ENCODE data around the gene B3GALT6. TPM values are rescaled to one million over a fixed set of nuclear protein-coding genes. Genes with fewer than 3 reads are reported as not detected.

B3GALT6 gene
- total RNA-seq, 1 experiment from 2014 or later, result 74.0 TPM

- H4K20me1 ChIP-seq (ENCODE audit: low read length), result no peaks in the 10 kb centered on the region
- peaks cover 12% of the 10 kb centered on the region for H3K79me2 ChIP-seq (ENCODE audit: low read length)
- H3K4me2 ChIP-seq (ENCODE audit: low read length), result peak overlapping the region; percentile 94
- peak; percentile 57 for ATAC-seq
- peak overlapping the region; percentile 45; the same call in 1 of the 2 replicates for H3K9ac ChIP-seq (ENCODE audit: low read length)
- H2AFZ ChIP-seq (ENCODE audit: low read length), result peak overlapping the region; percentile 86
- peaks cover 11% of the 10 kb centered on the region; the same call in 1 of the 2 replicates for H3K4me1 ChIP-seq (ENCODE audit: insufficient read depth, low read length)
- BruUV-seq (replicated peaks), result no TSS peak
- no peak overlapping the region for H3K27ac ChIP-seq (ENCODE audit: low read length)
- H3K4me3 ChIP-seq (ENCODE audit: low read length), result peak overlapping the region; percentile 71
- peak; percentile 48 for DNase-seq
- H3K27me3 ChIP-seq (ENCODE audit: low read length), result no peaks in the 10 kb centered on the region
- no peaks in the 10 kb centered on the region for H3K36me3 ChIP-seq (ENCODE audit: low read depth, low read length)
- H3K9me2 ChIP-seq (replicated peaks; ENCODE audit: low read length), result no peaks in the 10 kb centered on the region
- ChIA-PET CTCF (no interaction called here), POLR2A (ENCODE audit: unreplicated experiment) (interaction anchor here (0.6 kb wide), 1 partner anchor 14 kb away, joined by 3 read pairs; no protein-coding TSS in a partner anchor)
- intact Hi-C loops (cut with micrococcal nuclease), result no loop called here
- no peaks in the 10 kb centered on the region for H3K9me3 ChIP-seq (ENCODE audit: low read length)
- H3F3A ChIP-seq (ENCODE audit: low read length, unreplicated experiment), result no peaks in the 10 kb centered on the region
- no peak for TF ChIP-seq EZH2 (IDR thresholded peaks at IDR 0.05; ENCODE audit: low read length, unreplicated experiment)
- TF ChIP-seq EZH2phosphoT487 (IDR thresholded peaks at IDR 0.05; ENCODE audit: borderline replicate concordance, low read length), result no peak
- TF ChIP-seq, protein P1, sequence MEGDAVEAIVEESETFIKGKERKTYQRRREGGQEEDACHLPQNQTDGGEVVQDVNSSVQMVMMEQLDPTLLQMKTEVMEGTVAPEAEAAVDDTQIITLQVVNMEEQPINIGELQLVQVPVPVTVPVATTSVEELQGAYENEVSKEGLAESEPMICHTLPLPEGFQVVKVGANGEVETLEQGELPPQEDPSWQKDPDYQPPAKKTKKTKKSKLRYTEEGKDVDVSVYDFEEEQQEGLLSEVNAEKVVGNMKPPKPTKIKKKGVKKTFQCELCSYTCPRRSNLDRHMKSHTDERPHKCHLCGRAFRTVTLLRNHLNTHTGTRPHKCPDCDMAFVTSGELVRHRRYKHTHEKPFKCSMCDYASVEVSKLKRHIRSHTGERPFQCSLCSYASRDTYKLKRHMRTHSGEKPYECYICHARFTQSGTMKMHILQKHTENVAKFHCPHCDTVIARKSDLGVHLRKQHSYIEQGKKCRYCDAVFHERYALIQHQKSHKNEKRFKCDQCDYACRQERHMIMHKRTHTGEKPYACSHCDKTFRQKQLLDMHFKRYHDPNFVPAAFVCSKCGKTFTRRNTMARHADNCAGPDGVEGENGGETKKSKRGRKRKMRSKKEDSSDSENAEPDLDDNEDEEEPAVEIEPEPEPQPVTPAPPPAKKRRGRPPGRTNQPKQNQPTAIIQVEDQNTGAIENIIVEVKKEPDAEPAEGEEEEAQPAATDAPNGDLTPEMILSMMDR (conservative IDR thresholded peaks at IDR 0.05; ENCODE audit: low read depth, low read length), result no peak
These were observed 30.9 kb upstream of the B3GALT6 start for GRCh38 chr1:1200876-1201810.

GRCh38 chr1:1202831-1203560, 29.0 kb upstream of the B3GALT6 start:
- no peaks in the 10 kb centered on the region for H3F3A ChIP-seq (ENCODE audit: low read length, unreplicated experiment)

More at GRCh38 chr1:1202831-1203560, 29.0 kb upstream of the B3GALT6 start:
- no peak for DNase-seq
- no peaks in the 10 kb centered on the region for H3K27me3 ChIP-seq (ENCODE audit: low read length)
- POLR2A ChIA-PET (ENCODE audit: unreplicated experiment), result no interaction called here
- no peaks in the 10 kb centered on the region for H3K9me3 ChIP-seq (ENCODE audit: low read length)
- no peak for ATAC-seq
- H3K9me2 ChIP-seq (replicated peaks; ENCODE audit: low read length), result no peaks in the 10 kb centered on the region
- TF ChIP-seq EZH2phosphoT487 (IDR thresholded peaks at IDR 0.05; ENCODE audit: borderline replicate concordance, low read length), result no peak
- TF ChIP-seq, protein P1 (conservative IDR thresholded peaks at IDR 0.05; ENCODE audit: low read depth, low read length), result no peak
- TF ChIP-seq EZH2 (IDR thresholded peaks at IDR 0.05; ENCODE audit: low read length, unreplicated experiment), result no peak
- H3K27ac ChIP-seq (ENCODE audit: low read length), result no peak overlapping the region
- BruUV-seq (replicated peaks), result no TSS peak
- H2AFZ ChIP-seq (ENCODE audit: low read length), result no peak overlapping the region
- H3K4me1 ChIP-seq (ENCODE audit: insufficient read depth, low read length), result peaks cover 19% of the 10 kb centered on the region
- H4K20me1 ChIP-seq (ENCODE audit: low read length), result no peaks in the 10 kb centered on the region
- H3K79me2 ChIP-seq (ENCODE audit: low read length), result peaks cover 12% of the 10 kb centered on the region
- CTCF ChIA-PET, result no interaction called here
- no peak overlapping the region for H3K4me3 ChIP-seq (ENCODE audit: low read length)
- intact Hi-C loops (cut with micrococcal nuclease), result no loop called here
- H3K36me3 ChIP-seq (ENCODE audit: low read depth, low read length), result no peaks in the 10 kb centered on the region
- H3K9ac ChIP-seq (ENCODE audit: low read length), result no peak overlapping the region
- H3K4me2 ChIP-seq (ENCODE audit: low read length), result no peak overlapping the region

Measured in PC-3 (cell line).